HCT116 (cell line): ENCODE results near the gene TTC9B.

Source experiments
- EZH2 ChIP-seq: fragments of 200-600 bp; sonication (generic); IDR thresholded peaks from 2 replicates; pipeline ENCODE4 v1.6.1; 2017; ENCODE audit warnings: antibody characterized with exemption, mixed run types
- EZH2phosphoT487 ChIP-seq: fragments of 200-600 bp; IDR thresholded peaks from 2 replicates; pipeline ENCODE4 v1.6.1; 2018; ENCODE audit warnings: antibody characterized with exemption, borderline replicate concordance
- JUND ChIP-seq: IDR thresholded peaks from 2 replicates; pipeline ENCODE4 v1.6.1; 2012
- POLR2AphosphoS5 ChIP-seq: IDR thresholded peaks from 2 replicates; pipeline ENCODE4 v1.6.1; 2011; ENCODE audit warnings: mild to moderate bottlenecking, low read depth, low read length, moderate library complexity
- SP1 ChIP-seq: IDR thresholded peaks from 2 replicates; pipeline ENCODE4 v1.6.1; 2012; ENCODE audit warnings: low read depth
- ZNF274 ChIP-seq: fragments of 200-500 bp; sonication (Bioruptor generic); IDR thresholded peaks from 2 replicates; pipeline ENCODE4 v1.6.1; 2014; ENCODE audit warnings: mild to moderate bottlenecking, low read depth, low read length, inconsistent platforms
- TF ChIP-seq, protein P1 (sequence below), 3 experiments: fragments of 200-600 bp in 1 of 3; sonication (generic) in 1 of 3; IDR thresholded peaks in 2 of 3; conservative IDR thresholded peaks in 1 of 3; 2 replicates each; pipeline ENCODE4 v1.5.1; 2012 to 2017; ENCODE audit warnings: low read depth in 2 of 3, low read length in 2 of 3, antibody characterized with exemption in 1 of 3, borderline replicate concordance in 1 of 3, control low read depth in 1 of 3, mild to moderate bottlenecking in 1 of 3, mixed read lengths in 1 of 3, mixed run types in 1 of 3, moderate library complexity in 1 of 3; ENCODE audit not compliant: insufficient read depth in 1 of 3

DNA sequence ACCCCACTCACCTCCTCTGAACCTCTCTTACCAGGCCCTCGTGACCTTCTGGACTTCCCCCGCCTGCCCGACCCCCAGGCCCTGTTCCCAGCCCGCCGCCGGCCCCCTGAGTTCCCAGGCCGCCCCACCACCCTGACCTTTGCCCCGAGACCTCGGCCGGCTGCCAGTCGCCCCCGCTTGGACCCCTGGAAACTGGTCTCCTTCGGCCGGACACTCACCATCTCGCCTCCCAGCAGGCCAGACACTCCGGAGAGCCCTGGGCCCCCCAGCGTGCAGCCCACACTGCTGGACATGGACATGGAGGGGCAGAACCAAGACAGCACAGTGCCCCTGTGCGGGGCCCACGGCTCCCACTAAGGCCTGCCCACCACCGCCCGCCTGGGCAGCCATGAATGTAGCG is 3.2 kb downstream of the TTC9B start:
- TF ChIP-seq, protein P1, sequence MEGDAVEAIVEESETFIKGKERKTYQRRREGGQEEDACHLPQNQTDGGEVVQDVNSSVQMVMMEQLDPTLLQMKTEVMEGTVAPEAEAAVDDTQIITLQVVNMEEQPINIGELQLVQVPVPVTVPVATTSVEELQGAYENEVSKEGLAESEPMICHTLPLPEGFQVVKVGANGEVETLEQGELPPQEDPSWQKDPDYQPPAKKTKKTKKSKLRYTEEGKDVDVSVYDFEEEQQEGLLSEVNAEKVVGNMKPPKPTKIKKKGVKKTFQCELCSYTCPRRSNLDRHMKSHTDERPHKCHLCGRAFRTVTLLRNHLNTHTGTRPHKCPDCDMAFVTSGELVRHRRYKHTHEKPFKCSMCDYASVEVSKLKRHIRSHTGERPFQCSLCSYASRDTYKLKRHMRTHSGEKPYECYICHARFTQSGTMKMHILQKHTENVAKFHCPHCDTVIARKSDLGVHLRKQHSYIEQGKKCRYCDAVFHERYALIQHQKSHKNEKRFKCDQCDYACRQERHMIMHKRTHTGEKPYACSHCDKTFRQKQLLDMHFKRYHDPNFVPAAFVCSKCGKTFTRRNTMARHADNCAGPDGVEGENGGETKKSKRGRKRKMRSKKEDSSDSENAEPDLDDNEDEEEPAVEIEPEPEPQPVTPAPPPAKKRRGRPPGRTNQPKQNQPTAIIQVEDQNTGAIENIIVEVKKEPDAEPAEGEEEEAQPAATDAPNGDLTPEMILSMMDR (IDR thresholded peaks at IDR 0.05 in 2 of 3, conservative IDR thresholded peaks at IDR 0.05 in 1 of 3; ENCODE audit: borderline replicate concordance in 1 of 3, insufficient read depth in 1 of 3, low read depth in 2 of 3, low read length in 2 of 3): no peak
- TF ChIP-seq POLR2AphosphoS5: no peak
- no peak for TF ChIP-seq EZH2phosphoT487
- no peak for TF ChIP-seq EZH2
- TF ChIP-seq JUND: no peak
- TF ChIP-seq ZNF274: no peak
- TF ChIP-seq SP1: no peak
